Endodermal cell (in vitro differentiated cells): ENCODE measurements around the gene PCNX4. TPM values are rescaled to one million over a fixed set of nuclear protein-coding genes. Genes with fewer than 3 reads are reported as not detected.

Source experiments
- DNase-seq: peaks from one replicate; pipeline ENCODE4 v3.0.0-alpha.2; 2017
- H3K27ac ChIP-seq: 2 replicates; pipeline ENCODE4 v1.5.1; 2013; ENCODE audit warnings: mild to moderate bottlenecking, low read depth, low read length, moderate library complexity
- H3K27me3 ChIP-seq: 2 replicates; pipeline ENCODE4 v1.6.1; 2013; ENCODE audit warnings: mild to moderate bottlenecking, low read length, moderate library complexity; ENCODE audit not compliant: insufficient read depth, control insufficient read depth, poor library complexity, severe bottlenecking
- H3K36me3 ChIP-seq: 2 replicates; pipeline ENCODE4 v1.7.0; 2013; ENCODE audit warnings: mild to moderate bottlenecking, low read length, moderate library complexity; ENCODE audit not compliant: control insufficient read depth, insufficient read depth
- H3K4me1 ChIP-seq: one replicate; pipeline ENCODE4 v1.7.0; 2013; ENCODE audit warnings: low read length; ENCODE audit not compliant: control insufficient read depth, insufficient read depth
- H3K4me3 ChIP-seq: 2 replicates; pipeline ENCODE4 v1.5.1; 2013; ENCODE audit warnings: mild to moderate bottlenecking, low read length, moderate library complexity
- H3K9ac ChIP-seq: 2 replicates; pipeline ENCODE4 v1.6.1; 2013; ENCODE audit warnings: mild to moderate bottlenecking, low read length, moderate library complexity; ENCODE audit not compliant: poor library complexity, severe bottlenecking; ENCODE audit errors: extremely low read depth
- H3K9me3 ChIP-seq: 2 replicates; pipeline ENCODE4 v1.6.1; 2013; ENCODE audit warnings: mild to moderate bottlenecking, low read length, moderate library complexity; ENCODE audit not compliant: control insufficient read depth
- H3K27ac Mint-ChIP-seq: 2 replicates; pipeline ENCODE4 v1.8.0; 2020; ENCODE audit warnings: mixed read lengths
- H3K27me3 Mint-ChIP-seq: 2 replicates; pipeline ENCODE4 v1.8.0; 2021; ENCODE audit warnings: mild to moderate bottlenecking, mixed read lengths; ENCODE audit not compliant: insufficient read depth
- H3K36me3 Mint-ChIP-seq: 2 replicates; pipeline ENCODE4 v1.8.0; 2020; ENCODE audit warnings: low read depth, mixed read lengths
- H3K4me1 Mint-ChIP-seq: 2 replicates; pipeline ENCODE4 v1.8.0; 2020; ENCODE audit warnings: mixed read lengths
- H3K4me3 Mint-ChIP-seq: 2 replicates; pipeline ENCODE4 v1.8.0; 2020; ENCODE audit warnings: mild to moderate bottlenecking, moderate library complexity, mixed read lengths
- H3K9me3 Mint-ChIP-seq: 2 replicates; pipeline ENCODE4 v1.8.0; 2020; ENCODE audit warnings: mild to moderate bottlenecking, mixed read lengths
- whole genome bisulfite sequencing, 2 experiments: methylation state at CpG; one replicate each; pipeline versions ENCODE4 v1.1.5 to v1.1.7; 2013; ENCODE audit warnings: missing lambda C conversion rate in 2 of 2, mixed read lengths in 1 of 2; ENCODE audit not compliant: insufficient coverage in 1 of 2, insufficient read length in 1 of 2; 5-methylcytosine and 5-hydroxymethylcytosine counted together
- total RNA-seq, 2 donors: library from RNA; stranded (reverse); fragmentation: NEBNext Ultra II Directional in 1 of 2; extraction: Animal tissue kit (Norgen Biotek cat#: 25700) in 1 of 2; gene quantifications; 2 replicates in 1 of 2; 3 replicates in 1 of 2; pipeline ENCODE4 v1.2.1, GENCODE V29; 2021
- TF ChIP-seq, protein P1 (sequence below): fragments of 200-600 bp; sonication (generic); conservative IDR thresholded peaks from 2 replicates; pipeline ENCODE4 v1.5.0; 2021; ENCODE audit warnings: antibody characterized with exemption, mild to moderate bottlenecking

The PCNX4 gene
- total RNA-seq, 2 donors from 2014 or later: 61.1 to 74.3 TPM

DNA sequence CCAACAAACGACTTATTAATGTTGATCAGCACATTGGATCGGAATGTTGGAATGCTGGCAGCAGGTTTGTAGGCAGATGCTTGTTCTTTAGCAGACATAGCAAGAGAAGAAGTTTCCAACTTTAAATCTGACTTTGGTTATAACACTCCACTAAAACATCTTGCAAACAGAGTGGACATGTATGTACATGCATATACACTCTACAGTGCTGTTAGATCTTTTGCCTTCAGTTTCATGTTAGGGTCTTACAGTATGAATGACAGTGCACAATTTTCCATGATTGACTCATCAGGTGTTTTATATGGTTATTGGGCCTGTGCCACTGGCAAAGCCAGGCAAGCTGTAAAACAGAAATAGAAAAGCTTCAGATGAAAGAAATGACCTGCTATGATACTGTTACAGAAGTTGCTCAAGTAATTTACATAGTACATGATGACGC lies 87.7 kb downstream of the PCNX4 start:
- H3K27me3 ChIP-seq: no peaks in the 10 kb centered on the region
- H3K27ac Mint-ChIP-seq: no peak overlapping the region
- TF ChIP-seq, protein P1, sequence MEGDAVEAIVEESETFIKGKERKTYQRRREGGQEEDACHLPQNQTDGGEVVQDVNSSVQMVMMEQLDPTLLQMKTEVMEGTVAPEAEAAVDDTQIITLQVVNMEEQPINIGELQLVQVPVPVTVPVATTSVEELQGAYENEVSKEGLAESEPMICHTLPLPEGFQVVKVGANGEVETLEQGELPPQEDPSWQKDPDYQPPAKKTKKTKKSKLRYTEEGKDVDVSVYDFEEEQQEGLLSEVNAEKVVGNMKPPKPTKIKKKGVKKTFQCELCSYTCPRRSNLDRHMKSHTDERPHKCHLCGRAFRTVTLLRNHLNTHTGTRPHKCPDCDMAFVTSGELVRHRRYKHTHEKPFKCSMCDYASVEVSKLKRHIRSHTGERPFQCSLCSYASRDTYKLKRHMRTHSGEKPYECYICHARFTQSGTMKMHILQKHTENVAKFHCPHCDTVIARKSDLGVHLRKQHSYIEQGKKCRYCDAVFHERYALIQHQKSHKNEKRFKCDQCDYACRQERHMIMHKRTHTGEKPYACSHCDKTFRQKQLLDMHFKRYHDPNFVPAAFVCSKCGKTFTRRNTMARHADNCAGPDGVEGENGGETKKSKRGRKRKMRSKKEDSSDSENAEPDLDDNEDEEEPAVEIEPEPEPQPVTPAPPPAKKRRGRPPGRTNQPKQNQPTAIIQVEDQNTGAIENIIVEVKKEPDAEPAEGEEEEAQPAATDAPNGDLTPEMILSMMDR: no peak
- no peak for DNase-seq
- H3K36me3 ChIP-seq: no peaks in the 10 kb centered on the region
- no peaks in the 10 kb centered on the region for H3K36me3 Mint-ChIP-seq
- H3K9me3 Mint-ChIP-seq: peaks cover 3% of the 10 kb centered on the region
- WGBS, 2 experiments: 96 to 98% methylated on average over 3 of the region's 3 CpGs
- no peaks in the 10 kb centered on the region for H3K27me3 Mint-ChIP-seq
- H3K9me3 ChIP-seq: peaks cover 7% of the 10 kb centered on the region
- no peak overlapping the region for H3K27ac ChIP-seq
- no peak overlapping the region for H3K9ac ChIP-seq
- no peak overlapping the region for H3K4me3 ChIP-seq
- H3K4me3 Mint-ChIP-seq: no peak overlapping the region
- no peaks in the 10 kb centered on the region for H3K4me1 Mint-ChIP-seq
- no peaks in the 10 kb centered on the region for H3K4me1 ChIP-seq

DNA sequence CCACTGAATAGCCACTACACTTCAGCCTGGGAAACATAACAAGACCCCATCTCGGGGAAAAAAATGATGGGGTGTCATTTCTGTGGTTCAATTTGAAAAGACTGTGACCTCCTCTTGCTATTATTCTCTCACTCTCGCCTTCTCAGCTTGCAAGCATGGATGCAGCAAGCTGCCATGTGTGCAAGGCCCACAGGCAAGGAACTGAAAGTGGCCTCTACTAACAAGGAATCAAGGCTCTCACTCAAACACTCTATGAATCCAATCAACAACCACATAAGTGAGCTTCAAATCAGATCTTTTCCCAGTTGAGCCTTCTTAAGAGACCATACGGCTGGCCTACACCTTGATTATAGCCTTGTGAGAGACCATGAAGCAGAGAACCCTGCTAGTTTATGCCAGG lies 91.4 kb downstream of the PCNX4 start:
- H3K9me3 ChIP-seq: peaks cover 5% of the 10 kb centered on the region
- no peak for DNase-seq
- no peaks in the 10 kb centered on the region for H3K36me3 ChIP-seq
- H3K4me1 Mint-ChIP-seq: no peaks in the 10 kb centered on the region
- no peaks in the 10 kb centered on the region for H3K4me1 ChIP-seq
- no peak overlapping the region for H3K27ac ChIP-seq
- H3K9me3 Mint-ChIP-seq: peaks cover 1% of the 10 kb centered on the region
- H3K36me3 Mint-ChIP-seq: no peaks in the 10 kb centered on the region
- TF ChIP-seq, protein P1: no peak
- no peak overlapping the region for H3K9ac ChIP-seq
- no peak overlapping the region for H3K4me3 Mint-ChIP-seq
- H3K27me3 ChIP-seq: no peaks in the 10 kb centered on the region
- H3K27me3 Mint-ChIP-seq: no peaks in the 10 kb centered on the region
- no peak overlapping the region for H3K4me3 ChIP-seq
- H3K27ac Mint-ChIP-seq: no peak overlapping the region
- WGBS, 2 experiments: 87 to 88% methylated on average over 1 to 3 of the region's 3 CpGs

DNA sequence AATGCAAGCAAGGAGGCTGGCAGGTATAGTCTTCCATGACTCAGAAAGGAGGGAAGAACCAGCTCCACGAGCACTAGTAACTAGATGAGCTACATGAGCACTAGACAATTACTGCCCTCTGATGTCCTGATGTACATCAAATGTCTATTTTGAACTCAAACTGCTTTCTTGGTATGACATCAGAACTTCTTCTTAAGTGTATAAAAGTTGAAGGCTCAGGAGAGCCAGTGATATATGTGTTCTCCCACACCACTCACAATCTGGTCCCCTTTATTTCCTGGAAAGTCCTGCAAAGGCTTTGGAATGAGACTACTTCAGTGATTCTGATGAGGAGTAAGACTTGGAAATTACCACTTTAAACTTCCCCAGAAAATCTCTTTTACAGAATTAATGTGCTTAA lies 92.0 kb downstream of the PCNX4 start:
- no peak overlapping the region for H3K4me3 ChIP-seq
- WGBS, 2 experiments: 89 to 100% methylated on average over 1 of the region's 1 CpG
- no peaks in the 10 kb centered on the region for H3K9me3 Mint-ChIP-seq

More for the DNA sequence above, 92.0 kb downstream of the PCNX4 start:
- DNase-seq: no peak
- Mint-ChIP-seq H3K27me3 (no peaks in the 10 kb centered on the region), H3K27ac (no peak overlapping the region), H3K4me1 (no peaks in the 10 kb centered on the region), H3K4me3 (no peak overlapping the region), H3K36me3 (no peaks in the 10 kb centered on the region)
- Histone ChIP-seq H3K36me3 (no peaks in the 10 kb centered on the region), H3K27me3 (no peaks in the 10 kb centered on the region), H3K27ac (no peak overlapping the region), H3K9ac (no peak overlapping the region), H3K9me3 (no peaks in the 10 kb centered on the region), H3K4me1 (no peaks in the 10 kb centered on the region)
- TF ChIP-seq, protein P1: no peak
